ENCODE data around the gene RMI2. TPM values are rescaled to one million over a fixed set of nuclear protein-coding genes. Genes with fewer than 3 reads are reported as not detected.

Gene RMI2
- total RNA-seq (2022; extraction: Qiagen RNA extraction; ENCODE audit: low read depth) = 21.3 to 37.1 TPM (median 33.3 TPM) in 5 replicates

GRCh38 chr16:11345040-11345862 lies at the start of gene RMI2:
TSS of gene RMI2 (plus strand) at chr16:11345459. CDS start at chr16:11345472, 13 bp downstream.

Other genes starting within 250 kb of the RMI2 start
- gene SOCS1, start 89.3 kb upstream of the RMI2 start, total RNA-seq (2022; extraction: Qiagen RNA extraction; ENCODE audit: low read depth) = 1.9 to 5.9 TPM (median 4.4 TPM) in 5 replicates
- not detected in 5 replicates for gene TNP2, start 76.1 kb upstream of the RMI2 start, total RNA-seq (2022; extraction: Qiagen RNA extraction; ENCODE audit: low read depth)
- gene PRM3, start 71.8 kb upstream of the RMI2 start, total RNA-seq (2022; extraction: Qiagen RNA extraction; ENCODE audit: low read depth) = not detected in 5 replicates
- not detected in 5 replicates for gene PRM2, start 69.0 kb upstream of the RMI2 start, total RNA-seq (2022; extraction: Qiagen RNA extraction; ENCODE audit: low read depth)
- gene PRM1, start 64.1 kb upstream of the RMI2 start, total RNA-seq (2022; extraction: Qiagen RNA extraction; ENCODE audit: low read depth) = not detected in 5 replicates
- 177 to 197 TPM (median 190 TPM) in 5 replicates for gene LITAF, start 241.5 kb downstream of the RMI2 start, total RNA-seq (2022; extraction: Qiagen RNA extraction; ENCODE audit: low read depth)

All from A549 treated with ZK216348 at 1 μM for 4 hours (cell line).